Peyer's patch (tissue), 4 donors: ENCODE results near the gene HOATZ.

Source experiments
- POLR2A ChIP-seq, 2 donors: fragments of 450-650 bp; IDR thresholded peaks; one replicate each; pipeline ENCODE4 v1.5.1; 2017; ENCODE audit warnings: antibody characterized with exemption in 2 of 2, mild to moderate bottlenecking in 2 of 2, moderate library complexity in 2 of 2
- TF ChIP-seq, protein P1 (sequence below), 6 experiments: fragments of 450-650 bp in 4 of 6; fragments of 200-600 bp in 2 of 6; sonication (generic) in 1 of 6; IDR thresholded peaks; one replicate each; pipeline ENCODE4 v1.5.1; 2017 to 2019; ENCODE audit warnings: antibody characterized with exemption in 6 of 6, mild to moderate bottlenecking in 3 of 6, moderate library complexity in 1 of 6

DNA sequence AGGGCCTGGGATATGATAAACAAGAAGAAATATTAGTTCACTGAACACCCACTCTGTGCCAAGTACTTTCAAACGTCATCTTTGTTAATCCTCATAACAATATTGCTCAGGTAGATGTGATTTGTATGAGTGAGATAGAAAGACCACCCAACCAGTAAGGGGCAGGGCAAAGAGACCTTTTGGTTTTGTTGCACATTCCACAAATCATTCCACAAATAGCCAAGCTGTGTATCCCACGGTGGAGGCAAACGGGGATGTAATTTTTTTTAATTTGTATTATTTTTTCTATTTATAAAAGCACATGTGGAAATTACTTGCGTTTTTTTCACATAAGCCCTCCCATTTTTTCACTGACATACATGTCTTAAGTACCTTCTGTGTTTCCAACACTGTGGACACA is 54.9 kb downstream of the HOATZ start:
- TF ChIP-seq POLR2A (IDR thresholded peaks at IDR 0.05): no peak
- TF ChIP-seq, protein P1, sequence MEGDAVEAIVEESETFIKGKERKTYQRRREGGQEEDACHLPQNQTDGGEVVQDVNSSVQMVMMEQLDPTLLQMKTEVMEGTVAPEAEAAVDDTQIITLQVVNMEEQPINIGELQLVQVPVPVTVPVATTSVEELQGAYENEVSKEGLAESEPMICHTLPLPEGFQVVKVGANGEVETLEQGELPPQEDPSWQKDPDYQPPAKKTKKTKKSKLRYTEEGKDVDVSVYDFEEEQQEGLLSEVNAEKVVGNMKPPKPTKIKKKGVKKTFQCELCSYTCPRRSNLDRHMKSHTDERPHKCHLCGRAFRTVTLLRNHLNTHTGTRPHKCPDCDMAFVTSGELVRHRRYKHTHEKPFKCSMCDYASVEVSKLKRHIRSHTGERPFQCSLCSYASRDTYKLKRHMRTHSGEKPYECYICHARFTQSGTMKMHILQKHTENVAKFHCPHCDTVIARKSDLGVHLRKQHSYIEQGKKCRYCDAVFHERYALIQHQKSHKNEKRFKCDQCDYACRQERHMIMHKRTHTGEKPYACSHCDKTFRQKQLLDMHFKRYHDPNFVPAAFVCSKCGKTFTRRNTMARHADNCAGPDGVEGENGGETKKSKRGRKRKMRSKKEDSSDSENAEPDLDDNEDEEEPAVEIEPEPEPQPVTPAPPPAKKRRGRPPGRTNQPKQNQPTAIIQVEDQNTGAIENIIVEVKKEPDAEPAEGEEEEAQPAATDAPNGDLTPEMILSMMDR (IDR thresholded peaks at IDR 0.05): no peak
